Measurements from ENCODE around the gene SIAH3.

SIAH3 gene

GRCh38 chr13:45889590-45890243 lies 38.2 kb upstream of the SIAH3 start:
- in situ Hi-C loops (cut with MboI; ENCODE audit: low pct_unique_long_range_greater_than_20kb, low sequenced_read_pairs, unreplicated experiment), result no loop called here
- DNase-seq (ENCODE audit: low spot score), result no peak
- no peak for TF ChIP-seq CTCF (IDR thresholded peaks at IDR 0.05; ENCODE audit: extremely low read depth, insufficient read depth, missing control alignments)

DNA sequence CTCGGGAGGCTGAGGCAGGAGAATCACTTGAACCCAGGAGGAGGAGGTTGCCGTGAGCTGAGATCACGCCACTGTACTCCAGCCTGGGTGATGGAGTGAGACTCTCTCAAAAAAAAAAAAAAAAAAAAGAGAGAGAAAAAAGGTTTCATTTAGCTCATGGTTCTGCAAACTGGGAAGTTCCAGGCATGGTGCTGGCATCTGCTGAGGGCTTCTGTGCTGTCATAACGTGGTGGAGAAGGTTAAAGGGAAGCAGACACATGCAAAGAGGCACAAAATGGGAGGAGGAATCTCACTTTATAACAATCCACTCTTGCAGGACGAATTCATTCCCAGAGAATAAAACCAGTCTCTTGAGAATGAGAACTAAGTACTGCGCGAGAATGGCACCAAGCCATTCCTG lies 34.9 kb upstream of the SIAH3 start:
- TF ChIP-seq CTCF (IDR thresholded peaks at IDR 0.05; ENCODE audit: extremely low read depth, insufficient read depth, missing control alignments), result no peak
- no peak for DNase-seq (ENCODE audit: low spot score)
- in situ Hi-C loops (cut with MboI; ENCODE audit: low pct_unique_long_range_greater_than_20kb, low sequenced_read_pairs, unreplicated experiment), result no loop called here

- TF ChIP-seq CTCF (IDR thresholded peaks at IDR 0.05; ENCODE audit: extremely low read depth, insufficient read depth, missing control alignments), result no peak
- DNase-seq (ENCODE audit: low spot score), result no peak
- in situ Hi-C loops (cut with MboI; ENCODE audit: low pct_unique_long_range_greater_than_20kb, low sequenced_read_pairs, unreplicated experiment), result no loop called here
Observed at GRCh38 chr13:45885194-45885593, 33.6 kb upstream of the SIAH3 start.

DNA sequence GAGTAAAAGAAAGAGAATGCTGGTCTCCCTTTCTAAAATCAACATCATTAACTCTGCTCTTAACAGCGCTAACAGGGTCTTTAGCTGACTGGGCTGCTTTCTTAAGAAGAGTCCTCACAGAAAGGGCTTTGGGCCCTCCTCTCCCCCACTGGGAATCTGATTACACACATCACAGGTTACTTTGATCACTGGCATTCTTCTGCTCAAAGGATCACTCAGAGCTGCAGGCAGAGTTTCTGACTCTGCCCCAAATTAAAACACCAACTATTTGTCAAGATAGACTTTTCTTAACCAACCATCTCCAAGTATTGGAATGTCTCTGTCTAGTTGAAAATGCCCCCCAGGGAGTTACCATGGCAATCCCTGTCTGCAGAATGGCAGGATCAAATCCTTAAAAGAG lies 31.1 kb upstream of the SIAH3 start:
- in situ Hi-C loops (cut with MboI; ENCODE audit: low pct_unique_long_range_greater_than_20kb, low sequenced_read_pairs, unreplicated experiment), result no loop called here
- no peak for TF ChIP-seq CTCF (IDR thresholded peaks at IDR 0.05; ENCODE audit: extremely low read depth, insufficient read depth, missing control alignments)
- no peak for DNase-seq (ENCODE audit: low spot score)

DNA sequence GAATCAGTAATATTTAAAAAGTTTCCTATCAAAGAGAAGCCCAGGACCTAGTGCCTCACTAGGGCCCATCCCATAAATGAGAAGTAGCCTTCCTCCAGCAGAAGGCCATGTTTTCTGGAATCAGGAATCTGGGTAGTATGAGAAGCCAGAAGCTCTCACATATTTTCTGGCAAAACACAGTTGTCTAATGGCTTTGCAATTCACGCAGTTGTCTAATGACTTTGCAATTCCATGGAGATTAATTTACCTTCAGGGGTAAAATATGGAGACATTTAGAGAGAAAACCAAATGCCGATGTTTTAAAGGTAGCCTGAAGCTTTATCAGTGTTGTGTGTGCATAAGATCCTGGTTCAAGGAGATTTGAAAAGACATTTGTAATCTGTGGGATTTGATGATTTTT lies 29.8 kb upstream of the SIAH3 start:
- in situ Hi-C loops (cut with MboI; ENCODE audit: low pct_unique_long_range_greater_than_20kb, low sequenced_read_pairs, unreplicated experiment), result no loop called here
- no peak for DNase-seq (ENCODE audit: low spot score)
- no peak for TF ChIP-seq CTCF (IDR thresholded peaks at IDR 0.05; ENCODE audit: extremely low read depth, insufficient read depth, missing control alignments)

- TF ChIP-seq CTCF (IDR thresholded peaks at IDR 0.05; ENCODE audit: extremely low read depth, insufficient read depth, missing control alignments), result no peak
- no peak for DNase-seq (ENCODE audit: low spot score)
- in situ Hi-C loops (cut with MboI; ENCODE audit: low pct_unique_long_range_greater_than_20kb, low sequenced_read_pairs, unreplicated experiment), result no loop called here
Observed at GRCh38 chr13:45880242-45880641, 28.7 kb upstream of the SIAH3 start.
